Mucosa of descending colon (tissue), 3 donors: ENCODE results near the gene ACP1. TPM values are rescaled to one million over a fixed set of nuclear protein-coding genes. Genes with fewer than 3 reads are reported as not detected.

ENCODE experiments used
- ATAC-seq: fragments of 200-7000 bp; cut with Tn5 transposase; one replicate; pipeline ENCODE4 v1.9.1; 2020; ENCODE audit warnings: mild to moderate bottlenecking, moderate library complexity
- DNase-seq, 3 donors: peaks; one replicate each; pipeline ENCODE4 v3.0.0-alpha.2; 2020
- H3K36me3 ChIP-seq: fragments of 200-600 bp; one replicate; pipeline ENCODE4 v1.8.0; 2021; ENCODE audit warnings: low read depth, mild to moderate bottlenecking
- H3K4me1 ChIP-seq: fragments of 200-600 bp; one replicate; pipeline ENCODE4 v1.8.0; 2021; ENCODE audit warnings: low read depth, mild to moderate bottlenecking
- H3K4me3 ChIP-seq: fragments of 200-600 bp; one replicate; pipeline ENCODE4 v1.8.0; 2021; ENCODE audit warnings: mild to moderate bottlenecking
- H3K9me3 ChIP-seq: fragments of 200-600 bp; one replicate; pipeline ENCODE4 v1.8.0; 2021; ENCODE audit warnings: mild to moderate bottlenecking
- intact Hi-C, 2 donors: fragments of 100-400 bp; cut with DNase I in 1 of 2; cut with micrococcal nuclease in 1 of 2; formaldehyde crosslinking; loops; one replicate each; pipeline versions ENCODE4 v1.11.0 to v1.11.1; 2022; cut with DNase I, micrococcal nuclease
- total RNA-seq, 3 donors: library from RNA; stranded (reverse); fragmentation: NEBNext Ultra II Directional in 2 of 3; extraction: Animal tissue kit (Norgen Biotek cat#: 25700) in 2 of 3; gene quantifications; one replicate each; pipeline versions ENCODE4 v1.2.1 to v1.2.4, GENCODE V29; 2021 to 2023
- TF ChIP-seq, protein P1 (sequence below): fragments of 200-600 bp; IDR thresholded peaks from one replicate; pipeline ENCODE4 v1.8.0; 2022; ENCODE audit warnings: antibody characterized with exemption, mild to moderate bottlenecking
- donor health status: DM: no; HTN: no; CAD: no; lungs with moderate emphysema.
- donor health status: DM: no; HTN: no; CAD: no.
- donor health status: DM: no; HTN: yes; CAD: no.

The ACP1 gene
- total RNA-seq, 3 donors from 2014 or later: 61.9 to 87.3 (median 72.1) TPM

DNA sequence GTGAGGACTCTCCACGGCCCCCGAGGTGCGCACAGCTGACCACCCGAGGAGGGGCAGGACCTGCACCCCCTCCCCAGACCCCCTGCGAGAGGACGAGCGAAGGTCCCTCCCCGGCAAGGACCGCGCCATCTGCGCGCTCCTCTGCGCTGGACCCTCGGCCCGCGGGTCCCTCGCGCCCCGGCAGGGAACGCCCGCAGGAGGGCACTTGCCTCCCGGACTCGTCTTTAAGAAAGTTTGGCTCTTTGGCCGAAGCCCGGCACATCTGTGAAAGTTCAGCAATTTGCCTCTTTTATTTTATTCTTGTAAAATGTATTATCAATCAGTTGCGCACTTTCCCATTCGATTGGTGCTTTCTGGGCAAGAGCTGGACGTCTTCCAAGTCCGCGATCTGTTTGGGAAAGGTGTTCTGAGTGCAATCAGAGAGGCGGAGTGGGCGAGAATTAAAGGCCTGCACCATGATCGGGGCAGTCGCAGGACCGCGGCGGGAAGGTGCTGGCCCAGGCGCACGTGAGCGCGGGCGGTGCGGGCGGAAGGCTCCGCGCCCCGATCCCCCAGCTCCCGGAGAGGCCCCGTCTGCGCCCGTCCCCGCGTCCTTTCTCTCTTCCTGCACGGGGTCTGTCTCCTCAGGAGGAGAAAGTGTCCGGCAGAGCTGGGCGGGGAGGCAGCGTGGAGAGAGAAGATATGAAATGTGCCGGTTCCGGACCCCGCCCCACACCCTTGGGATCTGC, 24.8 kb downstream of the ACP1 start:
- TF ChIP-seq, protein P1, sequence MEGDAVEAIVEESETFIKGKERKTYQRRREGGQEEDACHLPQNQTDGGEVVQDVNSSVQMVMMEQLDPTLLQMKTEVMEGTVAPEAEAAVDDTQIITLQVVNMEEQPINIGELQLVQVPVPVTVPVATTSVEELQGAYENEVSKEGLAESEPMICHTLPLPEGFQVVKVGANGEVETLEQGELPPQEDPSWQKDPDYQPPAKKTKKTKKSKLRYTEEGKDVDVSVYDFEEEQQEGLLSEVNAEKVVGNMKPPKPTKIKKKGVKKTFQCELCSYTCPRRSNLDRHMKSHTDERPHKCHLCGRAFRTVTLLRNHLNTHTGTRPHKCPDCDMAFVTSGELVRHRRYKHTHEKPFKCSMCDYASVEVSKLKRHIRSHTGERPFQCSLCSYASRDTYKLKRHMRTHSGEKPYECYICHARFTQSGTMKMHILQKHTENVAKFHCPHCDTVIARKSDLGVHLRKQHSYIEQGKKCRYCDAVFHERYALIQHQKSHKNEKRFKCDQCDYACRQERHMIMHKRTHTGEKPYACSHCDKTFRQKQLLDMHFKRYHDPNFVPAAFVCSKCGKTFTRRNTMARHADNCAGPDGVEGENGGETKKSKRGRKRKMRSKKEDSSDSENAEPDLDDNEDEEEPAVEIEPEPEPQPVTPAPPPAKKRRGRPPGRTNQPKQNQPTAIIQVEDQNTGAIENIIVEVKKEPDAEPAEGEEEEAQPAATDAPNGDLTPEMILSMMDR: no peak
- intact Hi-C loops: loop anchor here in 1 of 2 donors (5.0 kb wide), 1 partner anchor 117 kb away; no protein-coding TSS in a partner anchor
- no peaks in the 10 kb centered on the region for H3K9me3 ChIP-seq
- DNase-seq: peak in 2 of 3 donors; percentile 39 to 42
- H3K4me3 ChIP-seq: no peak overlapping the region
- ATAC-seq: peak; percentile 33
- no peaks in the 10 kb centered on the region for H3K36me3 ChIP-seq
- H3K4me1 ChIP-seq: peaks cover 20% of the 10 kb centered on the region

DNA sequence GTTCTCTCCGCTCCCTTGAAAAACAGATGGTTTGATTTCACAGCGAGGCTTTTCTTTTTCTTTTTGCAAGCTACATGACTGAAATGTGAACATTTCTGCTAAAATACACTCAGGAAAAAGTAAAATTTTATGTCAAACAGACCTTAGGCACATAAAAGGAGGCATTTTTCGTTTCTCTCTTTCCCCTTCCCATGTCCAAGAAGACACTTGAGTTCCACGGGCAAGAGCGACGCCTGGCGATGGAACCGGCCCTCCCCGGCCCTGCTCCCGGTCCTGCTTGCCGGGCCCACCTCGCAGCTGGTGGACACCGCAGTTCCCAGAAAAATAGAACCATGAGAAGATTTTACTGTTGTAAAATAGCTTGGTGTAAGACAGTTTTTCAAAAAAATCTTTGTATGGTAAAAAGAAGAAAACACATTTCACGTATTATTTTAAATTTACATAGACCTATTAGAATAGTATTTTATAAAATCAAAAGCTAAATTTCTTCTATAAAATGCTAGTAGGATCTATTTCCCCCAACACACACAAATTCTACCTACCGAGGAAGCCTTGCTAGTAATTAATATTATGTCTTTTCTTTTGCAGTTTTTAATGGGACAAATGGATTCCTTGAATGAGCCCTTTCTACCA, 25.5 kb downstream of the ACP1 start:
- intact Hi-C loops: loop anchor here in 1 of 2 donors (5.0 kb wide), 1 partner anchor 118 kb away; no protein-coding TSS in a partner anchor
- TF ChIP-seq, protein P1: peak; percentile 46
- Histone ChIP-seq H3K9me3 (no peaks in the 10 kb centered on the region), H3K36me3 (no peaks in the 10 kb centered on the region), H3K4me1 (peaks cover 20% of the 10 kb centered on the region), H3K4me3 (no peak overlapping the region)
- DNase-seq (peak in 2 of 3 donors; percentile 83 to 84), ATAC-seq (peak; percentile 76)

DNA sequence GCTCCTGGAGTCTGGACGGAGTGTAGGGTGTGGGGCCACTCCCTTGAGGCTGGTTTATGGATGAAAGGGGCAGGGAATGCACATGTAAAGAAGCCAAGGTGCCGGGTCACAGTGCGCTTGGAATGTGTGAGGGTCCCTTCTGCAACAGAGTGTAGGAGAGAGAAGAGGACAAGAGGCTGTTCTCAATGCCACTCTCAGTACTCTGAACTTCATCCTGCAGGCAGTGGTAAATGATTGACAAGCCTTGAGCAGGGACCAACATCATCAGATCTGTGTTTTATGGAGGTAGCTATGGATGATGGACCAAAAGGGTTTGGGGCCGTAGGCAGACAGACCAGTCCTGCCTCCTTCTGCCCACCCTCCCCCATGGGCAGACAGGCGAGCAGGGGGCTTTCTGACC, 30.3 kb downstream of the ACP1 start:
- DNase-seq (no peak), ATAC-seq (no peak)
- no peaks in the 10 kb centered on the region for H3K9me3 ChIP-seq
- TF ChIP-seq, protein P1: no peak
- H3K36me3 ChIP-seq: no peaks in the 10 kb centered on the region
- intact Hi-C loops: no loop called here
- H3K4me3 ChIP-seq: no peak overlapping the region
- H3K4me1 ChIP-seq: peaks cover under 1% of the 10 kb centered on the region

DNA sequence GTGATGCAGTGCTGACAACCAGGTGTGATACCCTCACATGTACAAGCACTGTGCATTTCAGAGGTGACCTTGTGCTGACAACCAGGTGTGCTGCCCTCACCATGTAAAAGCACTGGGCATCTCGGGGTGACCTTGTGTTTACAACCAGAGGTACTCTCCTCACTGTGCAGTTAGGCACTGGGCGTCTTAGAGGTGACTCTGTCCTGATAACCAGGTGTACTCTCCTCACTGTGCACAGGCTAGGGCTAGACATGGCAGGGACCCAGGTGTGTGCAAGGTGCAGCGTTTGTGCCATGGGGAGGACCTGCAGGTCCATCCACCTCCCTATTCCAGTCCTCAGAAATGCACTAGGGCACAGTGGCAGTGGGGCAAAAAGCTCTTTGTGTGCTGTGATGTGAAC, 31.6 kb downstream of the ACP1 start:
- ATAC-seq: no peak
- DNase-seq: no peak
- intact Hi-C loops: no loop called here
- no peaks in the 10 kb centered on the region for H3K36me3 ChIP-seq
- H3K4me3 ChIP-seq: no peak overlapping the region
- H3K4me1 ChIP-seq: no peaks in the 10 kb centered on the region
- TF ChIP-seq, protein P1: no peak
- H3K9me3 ChIP-seq: no peaks in the 10 kb centered on the region

DNA sequence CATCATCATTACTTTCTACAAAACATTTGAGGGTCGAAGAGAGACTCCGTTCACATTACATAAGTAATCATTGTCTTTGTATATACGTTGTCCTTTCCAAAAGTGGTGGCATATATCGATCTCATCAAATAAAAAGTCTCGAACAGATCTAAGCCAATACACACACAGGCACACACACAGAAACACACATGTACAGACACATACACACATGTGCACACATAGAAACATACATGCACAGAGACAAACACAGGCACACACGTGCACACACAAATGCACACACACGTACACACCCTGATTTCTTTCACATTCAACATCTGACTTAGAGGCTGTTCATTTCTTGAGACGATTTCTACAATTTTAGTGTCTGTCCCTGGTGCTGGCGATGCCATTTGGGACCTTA, 40.6 kb downstream of the ACP1 start:
- no peaks in the 10 kb centered on the region for H3K4me1 ChIP-seq
- no peaks in the 10 kb centered on the region for H3K9me3 ChIP-seq
- TF ChIP-seq, protein P1: no peak
- DNase-seq (no peak), ATAC-seq (no peak)
- H3K36me3 ChIP-seq: no peaks in the 10 kb centered on the region
- H3K4me3 ChIP-seq: no peak overlapping the region
- intact Hi-C loops: no loop called here
